Suprapubic skin (tissue), 4 donors: ENCODE data around the gene KNTC1. TPM values are rescaled to one million over a fixed set of nuclear protein-coding genes. Genes with fewer than 3 reads are reported as not detected.

Experiments
- DNase-seq, 2 donors: peaks; one replicate each; pipeline ENCODE4 v3.0.0-alpha.2; 2019; ENCODE audit warnings: low spot score in 2 of 2
- H3K27ac ChIP-seq: fragments of 200-600 bp; sonication (generic); one replicate; pipeline ENCODE4 v1.5.1; 2019
- H3K27me3 ChIP-seq: fragments of 200-600 bp; sonication (generic); one replicate; pipeline ENCODE4 v1.5.1; 2019
- H3K36me3 ChIP-seq: fragments of 200-600 bp; sonication (generic); one replicate; pipeline ENCODE4 v1.5.1; 2019
- H3K4me1 ChIP-seq: fragments of 200-600 bp; sonication (generic); one replicate; pipeline ENCODE4 v1.5.1; 2019
- H3K4me3 ChIP-seq: fragments of 200-600 bp; sonication (generic); one replicate; pipeline ENCODE4 v1.5.1; 2019; ENCODE audit warnings: mild to moderate bottlenecking
- H3K9me3 ChIP-seq: fragments of 200-600 bp; sonication (generic); one replicate; pipeline ENCODE4 v1.5.1; 2019
- CTCF ChIP-seq, 2 donors: fragments of 200-600 bp in 1 of 2; fragments of 450-650 bp in 1 of 2; sonication (generic) in 1 of 2; IDR thresholded peaks; one replicate each; pipeline ENCODE4 v1.5.1; 2016 to 2019; ENCODE audit warnings: antibody characterized with exemption in 2 of 2, mild to moderate bottlenecking in 1 of 2, moderate library complexity in 1 of 2
- EP300 ChIP-seq: sonication (generic); formaldehyde crosslinking; IDR thresholded peaks from one replicate; pipeline ENCODE4 v1.6.1; 2017; ENCODE audit warnings: antibody characterized with exemption
- POLR2A ChIP-seq, 2 donors: fragments of 450-650 bp; IDR thresholded peaks; one replicate each; pipeline ENCODE4 v1.6.1; 2017; ENCODE audit warnings: antibody characterized with exemption in 2 of 2, mild to moderate bottlenecking in 2 of 2, moderate library complexity in 2 of 2
- POLR2AphosphoS5 ChIP-seq, 3 donors: sonication (generic); formaldehyde crosslinking; IDR thresholded peaks; one replicate each; pipeline ENCODE4 v1.6.1; 2017; ENCODE audit warnings: antibody characterized with exemption in 3 of 3
- WGBS: methylation state at CpG from one replicate; pipeline ENCODE4 v1.1.5; 2018; 5-methylcytosine and 5-hydroxymethylcytosine counted together
- total RNA-seq, 4 donors: library from RNA; depleted of rRNA; stranded (reverse); fragments of >200 nt; gene quantifications; one replicate each; pipeline ENCODE4 v1.1.0, GENCODE V29; 2016

KNTC1 gene
- total RNA-seq, 4 donors from 2014 or later, result 8.6 to 44.4 (median 13.2) TPM

- Histone ChIP-seq H3K27me3 (no peaks in the 10 kb centered on the region), H3K36me3 (peaks cover 100% of the 10 kb centered on the region), H3K4me1 (no peaks in the 10 kb centered on the region), H3K27ac (no peak overlapping the region), H3K9me3 (no peaks in the 10 kb centered on the region), H3K4me3 (no peak overlapping the region)
- TF ChIP-seq EP300 (no peak), POLR2AphosphoS5 (IDR thresholded peaks at IDR 0.05) (no peak), CTCF (IDR thresholded peaks at IDR 0.05) (no peak), POLR2A (IDR thresholded peaks at IDR 0.05) (no peak)
- WGBS, result 86% methylated on average over 13 of the region's 13 CpGs
- no peak for DNase-seq
These were observed 10.3 kb upstream of the KNTC1 start for GRCh38 chr12:122516544-122517361.

- 69% methylated on average over 5 of the region's 5 CpGs for WGBS
- Histone ChIP-seq H3K4me3 (no peak overlapping the region), H3K9me3 (no peaks in the 10 kb centered on the region), H3K27ac (no peak overlapping the region), H3K36me3 (peaks cover 95% of the 10 kb centered on the region), H3K27me3 (no peaks in the 10 kb centered on the region), H3K4me1 (peaks cover 10% of the 10 kb centered on the region)
- DNase-seq, result no peak
- no peak for TF ChIP-seq POLR2A (IDR thresholded peaks at IDR 0.05)
- no peak for TF ChIP-seq POLR2AphosphoS5 (IDR thresholded peaks at IDR 0.05)
- TF ChIP-seq CTCF (IDR thresholded peaks at IDR 0.05), result no peak
These were observed 9.2 kb upstream of the KNTC1 start for GRCh38 chr12:122517877-122518276.

- Histone ChIP-seq H3K36me3 (peaks cover 85% of the 10 kb centered on the region), H3K4me3 (no peak overlapping the region), H3K27me3 (no peaks in the 10 kb centered on the region), H3K4me1 (peaks cover 20% of the 10 kb centered on the region), H3K9me3 (no peaks in the 10 kb centered on the region), H3K27ac (no peak overlapping the region)
- TF ChIP-seq POLR2AphosphoS5 (IDR thresholded peaks at IDR 0.05) (no peak), EP300 (no peak), POLR2A (IDR thresholded peaks at IDR 0.05) (no peak), CTCF (IDR thresholded peaks at IDR 0.05) (no peak)
- WGBS, result 88% methylated on average over 1 of the region's 1 CpG
- DNase-seq, result no peak
These were observed 8.1 kb upstream of the KNTC1 start for GRCh38 chr12:122518908-122519307.

- no peak overlapping the region for H3K4me3 ChIP-seq
- no peaks in the 10 kb centered on the region for H3K27me3 ChIP-seq
- H3K27ac ChIP-seq, result no peak overlapping the region
- no peak for DNase-seq
- H3K9me3 ChIP-seq, result no peaks in the 10 kb centered on the region
- TF ChIP-seq EP300 (no peak), POLR2AphosphoS5 (IDR thresholded peaks at IDR 0.05) (no peak), POLR2A (IDR thresholded peaks at IDR 0.05) (no peak), CTCF (IDR thresholded peaks at IDR 0.05) (no peak)
- H3K4me1 ChIP-seq, result peaks cover 25% of the 10 kb centered on the region
- 88% methylated on average over 1 of the region's 1 CpG for WGBS
- peaks cover 80% of the 10 kb centered on the region for H3K36me3 ChIP-seq
These were observed 7.6 kb upstream of the KNTC1 start for GRCh38 chr12:122519418-122519817.

GRCh38 chr12:122520676-122521075, 6.4 kb upstream of the KNTC1 start:
- peaks cover 67% of the 10 kb centered on the region for H3K36me3 ChIP-seq
- H3K4me1 ChIP-seq, result peaks cover 36% of the 10 kb centered on the region
- H3K27me3 ChIP-seq, result no peaks in the 10 kb centered on the region
- WGBS, result 96% methylated on average over 4 of the region's 4 CpGs
- no peaks in the 10 kb centered on the region for H3K9me3 ChIP-seq
- no peak for TF ChIP-seq CTCF (IDR thresholded peaks at IDR 0.05)
- TF ChIP-seq EP300, result no peak
- TF ChIP-seq POLR2AphosphoS5 (IDR thresholded peaks at IDR 0.05), result no peak
- TF ChIP-seq POLR2A (IDR thresholded peaks at IDR 0.05), result no peak
- DNase-seq, result no peak
- no peak overlapping the region for H3K27ac ChIP-seq
- H3K4me3 ChIP-seq, result no peak overlapping the region
